HL-60 (cell line): ENCODE measurements around the gene RTN4RL1.

Experiments
- DNase-seq, 2 experiments: peaks; one replicate each; pipeline ENCODE4 v3.0.0-alpha.2; 2010 to 2020; ENCODE audit warnings: low read depth in 1 of 2, low spot score in 1 of 2
- H3K27ac ChIP-seq: fragments of 250-450 bp; sonication (Bioruptor Pico); replicated peaks from 2 replicates; pipeline ENCODE4 v1.5.1; 2020; ENCODE audit warnings: mild to moderate bottlenecking, moderate library complexity
- H3K27me3 ChIP-seq: fragments of 250-450 bp; sonication (Bioruptor Pico); 2 replicates; pipeline ENCODE4 v1.5.1; 2021; ENCODE audit warnings: mild to moderate bottlenecking, moderate library complexity; ENCODE audit not compliant: insufficient read depth, poor library complexity, severe bottlenecking
- H3K4me3 ChIP-seq: replicated peaks from 2 replicates; pipeline ENCODE4 v1.5.1; 2011; ENCODE audit warnings: mild to moderate bottlenecking, control low read depth, low read length; ENCODE audit not compliant: insufficient read depth
- GABPA ChIP-seq: IDR thresholded peaks from 2 replicates; pipeline ENCODE4 v1.6.1; 2012; ENCODE audit warnings: low read depth
- POLR2AphosphoS5 ChIP-seq: IDR thresholded peaks from 2 replicates; pipeline ENCODE4 v1.6.1; 2012; ENCODE audit warnings: low read depth
- REST ChIP-seq: IDR thresholded peaks from 2 replicates; pipeline ENCODE4 v1.6.1; 2012; ENCODE audit warnings: low read depth; ENCODE audit not compliant: insufficient replicate concordance
- SPI1 ChIP-seq: IDR thresholded peaks from 2 replicates; pipeline ENCODE4 v1.6.1; 2012; ENCODE audit warnings: low read depth, mild to moderate bottlenecking, borderline replicate concordance
- TF ChIP-seq, protein P1 (sequence below): IDR thresholded peaks from one replicate; pipeline ENCODE4 v1.5.1; 2011; ENCODE audit warnings: low read length, control low read depth, inconsistent platforms; ENCODE audit not compliant: insufficient read depth

The RTN4RL1 gene

GRCh38 chr17:1966274-1967086, 58.7 kb downstream of the RTN4RL1 start:
- Histone ChIP-seq H3K27me3 (no peaks in the 10 kb centered on the region), H3K27ac (no peak overlapping the region), H3K4me3 (no peak overlapping the region)
- no peak for DNase-seq
- TF ChIP-seq, protein P1, sequence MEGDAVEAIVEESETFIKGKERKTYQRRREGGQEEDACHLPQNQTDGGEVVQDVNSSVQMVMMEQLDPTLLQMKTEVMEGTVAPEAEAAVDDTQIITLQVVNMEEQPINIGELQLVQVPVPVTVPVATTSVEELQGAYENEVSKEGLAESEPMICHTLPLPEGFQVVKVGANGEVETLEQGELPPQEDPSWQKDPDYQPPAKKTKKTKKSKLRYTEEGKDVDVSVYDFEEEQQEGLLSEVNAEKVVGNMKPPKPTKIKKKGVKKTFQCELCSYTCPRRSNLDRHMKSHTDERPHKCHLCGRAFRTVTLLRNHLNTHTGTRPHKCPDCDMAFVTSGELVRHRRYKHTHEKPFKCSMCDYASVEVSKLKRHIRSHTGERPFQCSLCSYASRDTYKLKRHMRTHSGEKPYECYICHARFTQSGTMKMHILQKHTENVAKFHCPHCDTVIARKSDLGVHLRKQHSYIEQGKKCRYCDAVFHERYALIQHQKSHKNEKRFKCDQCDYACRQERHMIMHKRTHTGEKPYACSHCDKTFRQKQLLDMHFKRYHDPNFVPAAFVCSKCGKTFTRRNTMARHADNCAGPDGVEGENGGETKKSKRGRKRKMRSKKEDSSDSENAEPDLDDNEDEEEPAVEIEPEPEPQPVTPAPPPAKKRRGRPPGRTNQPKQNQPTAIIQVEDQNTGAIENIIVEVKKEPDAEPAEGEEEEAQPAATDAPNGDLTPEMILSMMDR, result no peak
- no peak for TF ChIP-seq REST
- TF ChIP-seq POLR2AphosphoS5, result no peak
- TF ChIP-seq SPI1, result no peak
- TF ChIP-seq GABPA, result no peak

DNA sequence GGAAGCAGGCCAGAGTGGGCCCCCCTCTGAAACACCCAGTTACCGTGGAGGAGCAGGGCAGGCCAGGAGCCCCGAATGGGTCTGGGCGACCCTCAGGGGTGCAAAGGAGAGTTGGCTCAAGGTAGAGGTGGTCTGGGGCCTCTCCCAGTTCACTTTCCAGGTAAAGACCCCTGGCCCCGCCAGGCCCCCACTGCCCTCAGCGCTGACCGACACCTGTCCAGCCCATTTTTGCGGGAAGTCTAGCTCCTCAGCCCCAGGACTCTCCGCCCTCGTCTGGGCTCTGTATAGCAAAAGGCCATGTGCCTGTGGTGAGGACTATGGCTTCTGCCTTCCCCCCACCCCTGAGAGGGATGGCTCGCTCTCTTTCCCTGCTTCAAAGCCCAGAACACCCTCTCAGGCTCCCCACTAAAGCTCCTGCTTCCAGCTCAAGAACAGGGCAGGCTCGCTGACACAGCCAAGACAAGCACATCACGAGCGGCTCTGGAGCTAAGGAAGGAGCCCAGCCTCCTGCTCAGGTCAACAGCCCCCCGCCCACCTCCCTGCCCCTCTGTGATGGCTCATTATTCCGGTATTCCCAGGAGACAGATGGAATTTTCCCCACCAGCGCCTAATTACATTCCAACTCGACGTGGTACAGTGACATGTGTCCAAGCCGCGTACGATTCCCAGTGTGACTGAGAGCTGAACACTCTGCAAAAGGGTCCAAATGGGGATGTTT, 59.4 kb downstream of the RTN4RL1 start:
- TF ChIP-seq GABPA, result no peak
- TF ChIP-seq REST, result no peak
- TF ChIP-seq POLR2AphosphoS5, result no peak
- TF ChIP-seq, protein P1, result no peak
- TF ChIP-seq SPI1, result no peak
- Histone ChIP-seq H3K27ac (no peak overlapping the region), H3K4me3 (no peak overlapping the region)

DNA sequence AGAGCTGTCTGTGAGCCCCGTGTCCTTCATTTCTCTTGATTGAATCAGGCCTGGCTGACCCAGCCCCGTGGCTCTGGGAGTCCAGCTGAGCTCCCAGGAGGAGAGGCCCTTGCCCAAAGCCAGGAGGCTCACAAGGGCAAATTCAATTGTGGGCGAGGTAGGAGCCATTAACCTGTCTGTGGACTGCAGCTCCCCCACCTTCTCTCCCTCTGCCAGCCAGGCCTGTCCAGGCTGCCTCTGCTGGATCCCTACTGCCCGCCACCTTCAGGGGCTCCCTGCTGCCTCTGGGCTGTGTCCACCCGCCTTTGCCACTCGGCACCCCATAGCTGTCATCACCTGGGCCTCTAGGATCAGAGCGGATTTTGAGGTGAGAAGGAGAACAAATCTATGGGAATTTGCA, 61.9 kb downstream of the RTN4RL1 start:
- Histone ChIP-seq H3K27ac (no peak overlapping the region), H3K4me3 (no peak overlapping the region), H3K27me3 (no peaks in the 10 kb centered on the region)
- DNase-seq, result no peak
- TF ChIP-seq REST (no peak), SPI1 (no peak), POLR2AphosphoS5 (no peak), GABPA (no peak)
- TF ChIP-seq, protein P1, result no peak

More for the DNA sequence above, 59.4 kb downstream of the RTN4RL1 start:
- no peak for DNase-seq
- H3K27me3 ChIP-seq, result no peaks in the 10 kb centered on the region
